ENCODE measurements around the gene PLP1.
"Not testable (repeated sequence)": the region's sequence is repeated elsewhere in the genome, so short reads cannot be mapped to it uniquely, and the experiment has no call there.

DNA sequence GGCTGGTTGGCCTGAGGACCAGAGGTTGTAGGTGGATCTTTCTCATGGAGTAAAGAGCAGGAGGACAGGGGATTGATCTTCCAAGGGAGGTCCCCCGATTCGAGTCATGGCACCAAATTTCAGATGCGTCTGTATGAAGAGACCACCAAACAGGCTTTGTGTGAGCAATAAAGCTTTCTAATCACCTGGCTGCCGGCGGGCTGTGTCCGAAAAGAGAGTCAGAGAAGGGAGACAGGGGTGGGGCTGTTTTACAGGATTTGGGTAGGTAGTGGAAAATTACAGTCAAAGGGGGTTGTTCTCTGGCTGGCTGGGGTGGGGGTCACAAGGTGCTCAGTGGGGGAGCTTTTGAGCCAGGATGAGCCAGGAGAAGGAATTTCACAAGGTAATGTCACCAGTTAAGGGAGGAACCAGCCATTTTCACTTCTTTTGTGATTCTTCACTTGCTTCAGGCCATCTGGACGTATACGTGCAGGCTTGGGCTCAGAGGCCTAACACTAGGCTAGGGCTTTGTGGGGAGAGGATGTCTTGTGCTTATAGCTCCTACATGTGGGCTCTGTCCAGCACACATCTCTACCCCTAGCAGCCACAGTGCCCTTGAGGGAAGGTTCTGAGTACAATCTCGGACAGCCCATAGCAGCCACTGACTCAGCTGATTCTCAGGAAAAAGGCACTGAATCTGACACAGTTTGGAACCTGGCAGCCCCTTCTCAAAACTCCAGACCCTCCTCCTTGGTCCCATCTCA lies 9.7 kb upstream of the PLP1 start:
- TF ChIP-seq YY1 (IDR thresholded peaks at IDR 0.05; ENCODE audit: insufficient read depth, insufficient read length); ZNF274 (IDR thresholded peaks at IDR 0.05; ENCODE audit: low read depth, low read length): not testable (repeated sequence)

Measured in NT2/D1 (cell line).